SK-N-SH treated with all-trans-retinoic acid at 6 μM for 48 hours (cell line): Measurements from ENCODE around the gene CCDC88C.

Experiments
- CREB5 ChIP-seq: fragments of 250-450 bp; sonication (Bioruptor Pico); IDR thresholded peaks from 2 replicates; pipeline ENCODE4 v1.5.1; 2020; ENCODE audit warnings: low read depth, mild to moderate bottlenecking, moderate library complexity
- CSDC2 ChIP-seq: fragments of 250-450 bp; sonication (Bioruptor Pico); IDR thresholded peaks from 2 replicates; pipeline ENCODE4 v1.5.0; 2020; ENCODE audit warnings: mild to moderate bottlenecking, moderate library complexity
- POU6F1 ChIP-seq: fragments of 250-450 bp; sonication (Bioruptor Pico); IDR thresholded peaks from 2 replicates; pipeline ENCODE4 v1.8.0; 2021; ENCODE audit warnings: low read depth, mild to moderate bottlenecking, moderate library complexity, borderline replicate concordance
- ZFP30 ChIP-seq: fragments of 450-650 bp; formaldehyde crosslinking; IDR thresholded peaks from 2 replicates; pipeline ENCODE4 v1.5.0; 2022; ENCODE audit warnings: mild to moderate bottlenecking, moderate library complexity

DNA sequence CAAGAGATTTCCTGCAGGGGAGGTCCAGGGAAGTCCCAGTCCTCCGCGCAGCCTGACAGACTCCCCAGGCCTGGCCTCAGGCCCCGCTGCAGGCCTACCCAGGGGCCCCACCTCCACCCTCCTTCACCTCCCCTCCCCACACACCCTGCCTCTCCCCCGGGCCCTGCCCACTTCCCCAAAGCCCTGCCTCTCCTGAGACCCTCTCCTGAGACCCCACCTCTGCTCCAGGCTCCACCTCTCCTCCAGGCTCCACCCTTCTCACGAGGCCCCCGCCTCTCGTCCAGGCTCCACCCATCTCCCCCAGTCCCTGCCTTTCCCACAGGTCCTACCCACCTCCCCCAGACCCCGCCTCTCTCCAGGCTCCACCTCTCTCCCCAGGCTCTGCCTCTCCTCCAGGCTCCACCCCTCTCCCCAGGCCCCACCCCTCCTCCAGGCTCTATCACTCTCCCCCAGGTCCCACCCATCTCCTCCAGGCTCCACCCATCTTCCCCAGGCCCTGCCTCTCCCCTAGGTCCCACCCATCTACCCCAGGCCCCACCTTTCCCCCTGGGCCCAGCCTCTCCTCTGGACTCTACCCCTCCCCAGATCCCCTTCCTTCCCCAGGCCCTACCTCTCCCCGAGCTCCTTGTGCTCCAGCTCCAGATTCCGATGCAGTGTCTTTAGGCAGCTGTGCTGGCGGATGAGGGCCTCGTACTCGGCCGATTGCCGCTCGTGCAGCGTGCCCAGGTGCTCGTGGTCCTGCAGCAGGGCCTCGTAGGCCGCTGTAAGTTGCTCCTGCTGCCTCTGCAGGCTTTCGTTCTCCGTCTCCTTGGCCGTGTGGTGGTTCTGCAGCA is 114.3 kb downstream of the CCDC88C start:
- no peak for TF ChIP-seq CREB5 (CRISPR knock-in tag)
- TF ChIP-seq ZFP30 (CRISPR knock-in tag) = no peak
- TF ChIP-seq POU6F1 (CRISPR knock-in tag) = no peak
- no peak for TF ChIP-seq CSDC2 (CRISPR knock-in tag)
